GM12875 (cell line): ENCODE data around the gene PTBP2.

Experiments used
- H3K4me3 ChIP-seq: one replicate; pipeline ENCODE4 v1.5.1; 2011; ENCODE audit warnings: low read depth, low read length, control low read depth
- TF ChIP-seq, protein P1 (sequence below): IDR thresholded peaks from 2 replicates; pipeline ENCODE4 v1.5.1; 2011; ENCODE audit warnings: low read depth, mild to moderate bottlenecking, control low read depth, inconsistent platforms, low read length, moderate library complexity, borderline replicate concordance; ENCODE audit not compliant: insufficient read depth

Gene PTBP2

DNA sequence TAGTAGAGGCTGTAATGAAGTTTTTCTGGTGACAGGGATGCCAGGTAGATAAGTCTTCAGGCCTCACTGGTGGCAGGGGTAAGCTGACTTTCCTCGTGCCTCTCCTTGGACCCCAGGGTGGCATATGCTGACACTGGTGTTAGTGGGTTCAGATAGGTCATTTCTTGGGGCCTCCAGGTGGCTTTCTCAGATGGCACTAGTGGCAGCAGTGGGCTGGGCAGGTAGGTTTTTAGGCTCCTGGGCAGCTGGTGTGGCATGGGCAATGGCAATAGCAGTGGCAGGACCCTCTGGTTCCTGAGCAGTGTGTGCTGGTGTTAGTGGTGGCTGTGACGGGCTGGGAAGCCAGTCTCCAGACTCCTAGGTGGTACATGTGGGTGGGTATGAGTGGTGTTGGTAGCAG, 140.3 kb downstream of the PTBP2 start:
- TF ChIP-seq, protein P1, sequence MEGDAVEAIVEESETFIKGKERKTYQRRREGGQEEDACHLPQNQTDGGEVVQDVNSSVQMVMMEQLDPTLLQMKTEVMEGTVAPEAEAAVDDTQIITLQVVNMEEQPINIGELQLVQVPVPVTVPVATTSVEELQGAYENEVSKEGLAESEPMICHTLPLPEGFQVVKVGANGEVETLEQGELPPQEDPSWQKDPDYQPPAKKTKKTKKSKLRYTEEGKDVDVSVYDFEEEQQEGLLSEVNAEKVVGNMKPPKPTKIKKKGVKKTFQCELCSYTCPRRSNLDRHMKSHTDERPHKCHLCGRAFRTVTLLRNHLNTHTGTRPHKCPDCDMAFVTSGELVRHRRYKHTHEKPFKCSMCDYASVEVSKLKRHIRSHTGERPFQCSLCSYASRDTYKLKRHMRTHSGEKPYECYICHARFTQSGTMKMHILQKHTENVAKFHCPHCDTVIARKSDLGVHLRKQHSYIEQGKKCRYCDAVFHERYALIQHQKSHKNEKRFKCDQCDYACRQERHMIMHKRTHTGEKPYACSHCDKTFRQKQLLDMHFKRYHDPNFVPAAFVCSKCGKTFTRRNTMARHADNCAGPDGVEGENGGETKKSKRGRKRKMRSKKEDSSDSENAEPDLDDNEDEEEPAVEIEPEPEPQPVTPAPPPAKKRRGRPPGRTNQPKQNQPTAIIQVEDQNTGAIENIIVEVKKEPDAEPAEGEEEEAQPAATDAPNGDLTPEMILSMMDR, result no peak
- no peak overlapping the region for H3K4me3 ChIP-seq

GRCh38 chr1:96863449-96863848, 141.9 kb downstream of the PTBP2 start:
- TF ChIP-seq, protein P1, result no peak
- no peak overlapping the region for H3K4me3 ChIP-seq
